ENCODE data around the gene SUN1. TPM values are rescaled to one million over a fixed set of nuclear protein-coding genes. Genes with fewer than 3 reads are reported as not detected.
A peak's percentile ranks its signal among the peaks of the same experiment; 100 is the strongest.

The SUN1 gene
- total RNA-seq, 1 donor from 2014 or later, result 177 TPM

- no peak for DNase-seq
- intact Hi-C loops (cut with DNase I), result no loop called here
- no peak for ATAC-seq (ENCODE audit: poor library complexity)
Measured at GRCh38 chr7:892648-893593, 60.6 kb downstream of the SUN1 start.

GRCh38 chr7:893686-894085 lies 61.4 kb downstream of the SUN1 start:
- no peak for ATAC-seq (ENCODE audit: poor library complexity)
- intact Hi-C loops (cut with DNase I), result no loop called here
- DNase-seq, result no peak

- DNase-seq, result no peak
- ATAC-seq (ENCODE audit: poor library complexity), result no peak
- intact Hi-C loops (cut with DNase I), result no loop called here
Measured at GRCh38 chr7:894164-894867, 62.0 kb downstream of the SUN1 start.

- intact Hi-C loops (cut with DNase I), result no loop called here
- DNase-seq (no peak), ATAC-seq (ENCODE audit: poor library complexity) (no peak)
Measured at GRCh38 chr7:894927-895450, 62.7 kb downstream of the SUN1 start.

- intact Hi-C loops (cut with DNase I), result no loop called here
- DNase-seq, result no peak
- no peak for ATAC-seq (ENCODE audit: poor library complexity)
Measured at GRCh38 chr7:895451-896052, 63.3 kb downstream of the SUN1 start.

- no peak for ATAC-seq (ENCODE audit: poor library complexity)
- DNase-seq, result no peak
Measured at GRCh38 chr7:896346-897075, 64.2 kb downstream of the SUN1 start.

GRCh38 chr7:897086-897485 lies 64.8 kb downstream of the SUN1 start:
- ATAC-seq (ENCODE audit: poor library complexity) (no peak), DNase-seq (no peak)
- intact Hi-C loops (cut with DNase I), result no loop called here

More at GRCh38 chr7:896346-897075, 64.2 kb downstream of the SUN1 start:
- intact Hi-C loops (cut with DNase I), result no loop called here

- no peak for DNase-seq
- intact Hi-C loops (cut with DNase I), result no loop called here
- ATAC-seq (ENCODE audit: poor library complexity), result peak; percentile 16
Measured at GRCh38 chr7:897771-898376, 65.6 kb downstream of the SUN1 start.

- DNase-seq (no peak), ATAC-seq (ENCODE audit: poor library complexity) (no peak)
- intact Hi-C loops (cut with DNase I), result no loop called here
Measured at GRCh38 chr7:898460-898854, 66.2 kb downstream of the SUN1 start.

- no peak for DNase-seq
- intact Hi-C loops (cut with DNase I), result no loop called here
- ATAC-seq (ENCODE audit: poor library complexity), result no peak
Measured at GRCh38 chr7:898855-899681, 66.8 kb downstream of the SUN1 start.

GRCh38 chr7:899806-900205 lies 67.5 kb downstream of the SUN1 start:
- intact Hi-C loops (cut with DNase I), result no loop called here
- DNase-seq (no peak), ATAC-seq (ENCODE audit: poor library complexity) (no peak)

GRCh38 chr7:900331-901040 lies 68.2 kb downstream of the SUN1 start:
- intact Hi-C loops (cut with DNase I), result no loop called here
- ATAC-seq (ENCODE audit: poor library complexity), result no peak
- no peak for DNase-seq

GRCh38 chr7:901041-901387 lies 68.7 kb downstream of the SUN1 start:
- peak; percentile 2 for ATAC-seq (ENCODE audit: poor library complexity)
- DNase-seq, result no peak
- intact Hi-C loops (cut with DNase I), result no loop called here

- ATAC-seq (ENCODE audit: poor library complexity), result peak; percentile 47
- intact Hi-C loops (cut with DNase I), result no loop called here
- peak; percentile 86 for DNase-seq
Measured at GRCh38 chr7:901388-902154, 69.3 kb downstream of the SUN1 start.

GRCh38 chr7:902996-903395 lies 70.7 kb downstream of the SUN1 start:
- intact Hi-C loops (cut with DNase I), result no loop called here
- no peak for DNase-seq
- ATAC-seq (ENCODE audit: poor library complexity), result no peak
